SK-N-SH (cell line): ENCODE results near the gene CABP4. TPM values are rescaled to one million over a fixed set of nuclear protein-coding genes. Genes with fewer than 3 reads are reported as not detected.

Experiments
- CTCF ChIA-PET: fragments of 300-600, 350-600 bp; formaldehyde crosslinking; extraction: SDS; loops from one replicate; lab custom pipeline; 2021; lab: Yijun Ruan, JAX
- POLR2A ChIA-PET: fragments of 350-600 bp; sonication (Branson Sonifier 250); formaldehyde crosslinking; extraction: SDS; loops from one replicate; lab custom pipeline; 2020; ENCODE audit warnings: antibody characterized with exemption, inconsistent platforms; lab: Yijun Ruan, JAX
- DNase-seq: peaks from one replicate; pipeline ENCODE4 v3.0.0; 2012
- H2AFZ ChIP-seq: fragments of 200-600 bp; sonication (generic); 2 replicates; pipeline ENCODE4 v1.8.1; 2016; ENCODE audit warnings: antibody characterized with exemption, mild to moderate bottlenecking, low read depth
- H3F3A ChIP-seq: fragments of 200-600 bp; sonication (generic); replicated peaks from 2 replicates; pipeline ENCODE3; 2016; ENCODE audit warnings: antibody characterized with exemption, mild to moderate bottlenecking; ENCODE audit not compliant: insufficient read depth
- H3K27ac ChIP-seq, 2 experiments: fragments of 200-500 bp in 1 of 2; fragments of 200-600 bp in 1 of 2; sonication (Bioruptor generic) in 1 of 2; sonication (generic), shearing (Covaris generic) in 1 of 2; 2 replicates each; pipeline versions ENCODE4 v1.5.1 to v1.6.1; 2014 to 2016; ENCODE audit warnings: low read depth in 2 of 2, inconsistent platforms in 1 of 2, low read length in 1 of 2, mild to moderate bottlenecking in 1 of 2, mixed read lengths in 1 of 2
- H3K27me3 ChIP-seq: fragments of 200-600 bp; sonication (generic), shearing (Covaris generic); 2 replicates; pipeline ENCODE4 v1.6.1; 2016; ENCODE audit warnings: mixed run types; ENCODE audit not compliant: insufficient read depth
- H3K36me3 ChIP-seq, 2 experiments: fragments of 200-500 bp in 1 of 2; fragments of 200-600 bp in 1 of 2; sonication (Bioruptor generic) in 1 of 2; sonication (generic) in 1 of 2; replicated peaks in 1 of 2; 2 replicates each; pipeline versions ENCODE3 to v1.5.1; 2014 to 2016; ENCODE audit warnings: low read length in 1 of 2, mild to moderate bottlenecking in 1 of 2; ENCODE audit not compliant: insufficient read depth in 2 of 2, control insufficient read depth in 1 of 2
- H3K4me1 ChIP-seq, 2 experiments: fragments of 200-500 bp in 1 of 2; fragments of 200-600 bp in 1 of 2; sonication (Bioruptor generic) in 1 of 2; sonication (generic), shearing (Covaris generic) in 1 of 2; 2 replicates each; pipeline versions ENCODE4 v1.5.1 to v1.6.1; 2014 to 2016; ENCODE audit warnings: low read depth in 1 of 2, low read length in 1 of 2, mixed run types in 1 of 2; ENCODE audit not compliant: insufficient read depth in 2 of 2, control insufficient read depth in 1 of 2
- H3K4me2 ChIP-seq: fragments of 200-600 bp; sonication (generic), shearing (Covaris generic); 2 replicates; pipeline ENCODE4 v1.6.1; 2017; ENCODE audit warnings: mixed run types
- H3K4me3 ChIP-seq, 2 experiments: fragments of 200-500 bp in 1 of 2; fragments of 200-600 bp in 1 of 2; sonication (Bioruptor generic) in 1 of 2; sonication (generic), shearing (Covaris generic) in 1 of 2; 2 replicates each; pipeline versions ENCODE4 v1.5.1 to v1.8.1; 2014 to 2016; ENCODE audit warnings: low read depth in 2 of 2, inconsistent platforms in 1 of 2, low read length in 1 of 2, mild to moderate bottlenecking in 1 of 2, mixed read lengths in 1 of 2, moderate library complexity in 1 of 2
- H3K79me2 ChIP-seq: fragments of 200-600 bp; sonication (generic); 2 replicates; pipeline ENCODE4 v1.8.1; 2017; ENCODE audit warnings: mild to moderate bottlenecking; ENCODE audit not compliant: insufficient read depth
- H3K9ac ChIP-seq: fragments of 200-600 bp; sonication (generic); 2 replicates; pipeline ENCODE4 v1.6.1; 2017; ENCODE audit warnings: mixed run types
- H3K9me2 ChIP-seq: fragments of 200-600 bp; sonication (generic); 2 replicates; pipeline ENCODE4 v1.6.1; 2017; ENCODE audit warnings: mixed run types
- H3K9me3 ChIP-seq: fragments of 200-600 bp; sonication (generic); 2 replicates; pipeline ENCODE4 v1.6.1; 2017; ENCODE audit warnings: mixed run types, mild to moderate bottlenecking, moderate library complexity
- H4K20me1 ChIP-seq: fragments of 200-600 bp; sonication (generic); 2 replicates; pipeline ENCODE4 v1.6.1; 2017; ENCODE audit warnings: mild to moderate bottlenecking, mixed run types; ENCODE audit not compliant: insufficient read depth
- ELF1 ChIP-seq: IDR thresholded peaks from 2 replicates; pipeline ENCODE4 v1.4.0; 2012
- EZH2phosphoT487 ChIP-seq: fragments of 200-600 bp; sonication (generic); IDR thresholded peaks from 2 replicates; pipeline ENCODE4 v1.6.1; 2017; ENCODE audit warnings: low read depth, mixed run types, mild to moderate bottlenecking, antibody characterized with exemption, moderate library complexity, borderline replicate concordance
- FOSL2 ChIP-seq: IDR thresholded peaks from 2 replicates; pipeline ENCODE4 v1.4.0; 2012; ENCODE audit warnings: low read depth, mild to moderate bottlenecking, moderate library complexity, borderline replicate concordance
- FOXJ3 ChIP-seq: sonication (generic); formaldehyde crosslinking; IDR thresholded peaks from 2 replicates; pipeline ENCODE4 v1.5.1; 2020; ENCODE audit warnings: mild to moderate bottlenecking, missing genetic modification reagents
- GABPA ChIP-seq: IDR thresholded peaks from 2 replicates; pipeline ENCODE4 v1.4.0; 2012; ENCODE audit warnings: low read depth, mild to moderate bottlenecking
- GATA2 ChIP-seq: sonication (generic); formaldehyde crosslinking; IDR thresholded peaks from 2 replicates; pipeline ENCODE4 v1.5.0; 2020; ENCODE audit warnings: mild to moderate bottlenecking, missing genetic modification reagents
- MAX ChIP-seq: IDR thresholded peaks from 2 replicates; pipeline ENCODE4 v1.4.0; 2012; ENCODE audit warnings: low read depth
- MEF2A ChIP-seq: IDR thresholded peaks from 2 replicates; pipeline ENCODE4 v1.4.0; 2012; ENCODE audit warnings: low read depth, borderline replicate concordance
- MXI1 ChIP-seq: IDR thresholded peaks from 2 replicates; pipeline ENCODE4 v1.6.1; 2012; ENCODE audit warnings: mild to moderate bottlenecking, low read depth, low read length, improper control_type of control experiment
- NFIC ChIP-seq: IDR thresholded peaks from 2 replicates; pipeline ENCODE4 v1.4.0; 2012; ENCODE audit warnings: borderline replicate concordance
- PBX3 ChIP-seq: IDR thresholded peaks from 2 replicates; pipeline ENCODE4; 2012
- RCOR1 ChIP-seq: fragments of 150-350 bp; IDR thresholded peaks from 2 replicates; pipeline ENCODE4 v1.6.1; 2017; ENCODE audit warnings: antibody characterized with exemption, low read length
- SMC3 ChIP-seq: IDR thresholded peaks from 2 replicates; pipeline ENCODE4 v1.6.1; 2012; ENCODE audit warnings: low read depth, low read length, improper control_type of control experiment
- TEAD4 ChIP-seq: IDR thresholded peaks from 2 replicates; pipeline ENCODE4 v1.4.0; 2012; ENCODE audit warnings: mild to moderate bottlenecking, borderline replicate concordance; ENCODE audit not compliant: insufficient read depth
- USF1 ChIP-seq: IDR thresholded peaks from 2 replicates; pipeline ENCODE4 v1.4.0; 2012; ENCODE audit warnings: low read depth, borderline replicate concordance
- WGBS: methylation state at CpG from one replicate; pipeline ENCODE4 v1.1.6; 2017; ENCODE audit warnings: low lambda C conversion rate; 5-methylcytosine and 5-hydroxymethylcytosine counted together
- polyA plus RNA-seq, 3 experiments: library from polyadenylated mRNA; depleted of rRNA; stranded (reverse); fragments of >200 nt; gene quantifications; 2 replicates each; pipeline ENCODE4 v1.2.3, GENCODE V29; 2012
- TF ChIP-seq, protein P1 (sequence below): fragments of 150-350 bp; IDR thresholded peaks from 2 replicates; pipeline ENCODE4 v1.6.1; 2016; ENCODE audit warnings: mild to moderate bottlenecking, low read depth, low read length
- TF ChIP-seq, protein P2 (sequence below): fragments of 200-600 bp; sonication (generic); IDR thresholded peaks from 2 replicates; pipeline ENCODE4 v1.6.1; 2017; ENCODE audit warnings: antibody characterized with exemption, mild to moderate bottlenecking, moderate library complexity

Gene CABP4
- polyA plus RNA-seq, 1 of the 3 experiments (the other 2 are of a cell fraction): not detected

GRCh38 chr11:67469508-67469811, 14.3 kb downstream of the CABP4 start:
- H3K4me1 ChIP-seq: peaks cover 0 to 27% of the 10 kb centered on the region in 2 experiments; a peak in 1 of 4 replicates
- H3K36me3 ChIP-seq: no peaks in the 10 kb centered on the region
- H3K4me2 ChIP-seq: peak overlapping the region; percentile 90
- peak overlapping the region; percentile 100 for H2AFZ ChIP-seq
- peaks cover 10% of the 10 kb centered on the region for H3F3A ChIP-seq
- peak overlapping the region; percentile 66 to 72; a peak in 3 of 4 replicates for H3K27ac ChIP-seq
- peak overlapping the region; percentile 73 to 90 for H3K4me3 ChIP-seq
- TF ChIP-seq NFIC (no peak), TEAD4 (no peak), SMC3 (no peak), MXI1 (no peak), MEF2A (no peak), FOXJ3 (CRISPR knock-in tag) (no peak), RCOR1 (no peak), PBX3 (no peak), ELF1 (no peak), EZH2phosphoT487 (no peak), GATA2 (no peak), FOSL2 (no peak), MAX (no peak), GABPA (no peak), USF1 (0 out of 2 replicates have a peak, but pooled peaks have one; percentile 1)
- TF ChIP-seq, protein P1, sequence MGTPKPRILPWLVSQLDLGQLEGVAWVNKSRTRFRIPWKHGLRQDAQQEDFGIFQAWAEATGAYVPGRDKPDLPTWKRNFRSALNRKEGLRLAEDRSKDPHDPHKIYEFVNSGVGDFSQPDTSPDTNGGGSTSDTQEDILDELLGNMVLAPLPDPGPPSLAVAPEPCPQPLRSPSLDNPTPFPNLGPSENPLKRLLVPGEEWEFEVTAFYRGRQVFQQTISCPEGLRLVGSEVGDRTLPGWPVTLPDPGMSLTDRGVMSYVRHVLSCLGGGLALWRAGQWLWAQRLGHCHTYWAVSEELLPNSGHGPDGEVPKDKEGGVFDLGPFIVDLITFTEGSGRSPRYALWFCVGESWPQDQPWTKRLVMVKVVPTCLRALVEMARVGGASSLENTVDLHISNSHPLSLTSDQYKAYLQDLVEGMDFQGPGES: no peak
- TF ChIP-seq, protein P2, sequence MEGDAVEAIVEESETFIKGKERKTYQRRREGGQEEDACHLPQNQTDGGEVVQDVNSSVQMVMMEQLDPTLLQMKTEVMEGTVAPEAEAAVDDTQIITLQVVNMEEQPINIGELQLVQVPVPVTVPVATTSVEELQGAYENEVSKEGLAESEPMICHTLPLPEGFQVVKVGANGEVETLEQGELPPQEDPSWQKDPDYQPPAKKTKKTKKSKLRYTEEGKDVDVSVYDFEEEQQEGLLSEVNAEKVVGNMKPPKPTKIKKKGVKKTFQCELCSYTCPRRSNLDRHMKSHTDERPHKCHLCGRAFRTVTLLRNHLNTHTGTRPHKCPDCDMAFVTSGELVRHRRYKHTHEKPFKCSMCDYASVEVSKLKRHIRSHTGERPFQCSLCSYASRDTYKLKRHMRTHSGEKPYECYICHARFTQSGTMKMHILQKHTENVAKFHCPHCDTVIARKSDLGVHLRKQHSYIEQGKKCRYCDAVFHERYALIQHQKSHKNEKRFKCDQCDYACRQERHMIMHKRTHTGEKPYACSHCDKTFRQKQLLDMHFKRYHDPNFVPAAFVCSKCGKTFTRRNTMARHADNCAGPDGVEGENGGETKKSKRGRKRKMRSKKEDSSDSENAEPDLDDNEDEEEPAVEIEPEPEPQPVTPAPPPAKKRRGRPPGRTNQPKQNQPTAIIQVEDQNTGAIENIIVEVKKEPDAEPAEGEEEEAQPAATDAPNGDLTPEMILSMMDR: peak; percentile 8; the same call in 1 of the 2 replicates
- TF ChIP-seq, all 33 proteins: peak for 2
- H3K9me2 ChIP-seq: no peaks in the 10 kb centered on the region
- POLR2A ChIA-PET: interaction anchor here (1.3 to 2.9 kb wide), 3 partner anchors 14 to 78 kb away, joined by 5 to 13 read pairs (median 6); partner anchors contain the start of genes AIP, PPP1CA and RAD9A
- CTCF ChIA-PET: interaction anchor here (0.7 to 3.4 kb wide), 11 partner anchors 11 to 92 kb away, joined by 3 to 32 read pairs (median 4); partner anchors contain the start of genes PITPNM1, PPP1CA and RAD9A
- peaks cover 7% of the 10 kb centered on the region; the same call in 1 of the 2 replicates for H3K79me2 ChIP-seq
- WGBS: 35% methylated on average over 7 of the region's 9 CpGs
- no peak for DNase-seq
- H3K9me3 ChIP-seq: no peaks in the 10 kb centered on the region
- H4K20me1 ChIP-seq: no peaks in the 10 kb centered on the region
- H3K9ac ChIP-seq: peak overlapping the region; percentile 79; the same call in 1 of the 2 replicates
- no peaks in the 10 kb centered on the region for H3K27me3 ChIP-seq
